HG03135 (cell line): ENCODE results near the gene LTBP1.

Experiments used
- ATAC-seq: cut with Tn5 transposase; IDR thresholded peaks from one replicate; pipeline ENCODE4 v1.9.1; 2021; ENCODE audit warnings: mild to moderate bottlenecking, moderate library complexity; ENCODE audit not compliant: unreplicated experiment

LTBP1 gene

DNA sequence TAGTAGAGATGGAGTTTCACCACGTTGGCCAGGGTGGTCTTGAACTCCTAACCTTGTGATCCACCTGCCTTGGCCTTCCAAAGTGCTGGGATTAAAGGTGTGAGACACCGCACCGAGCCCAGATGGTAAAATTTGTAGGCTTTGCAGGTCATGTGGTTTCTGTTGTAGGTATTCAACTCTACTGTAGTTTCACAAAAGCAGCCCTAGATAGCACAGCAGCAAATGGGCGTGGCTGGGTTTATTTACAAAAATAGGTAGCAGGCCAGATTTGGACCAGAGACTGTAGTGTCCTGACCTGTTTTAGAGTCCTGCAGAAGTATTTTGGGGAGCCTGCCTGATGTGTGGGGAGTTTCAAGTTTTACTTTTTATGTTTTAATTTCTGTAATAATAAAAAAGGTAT, 445.6 kb downstream of the LTBP1 start:
- ATAC-seq, result no peak

DNA sequence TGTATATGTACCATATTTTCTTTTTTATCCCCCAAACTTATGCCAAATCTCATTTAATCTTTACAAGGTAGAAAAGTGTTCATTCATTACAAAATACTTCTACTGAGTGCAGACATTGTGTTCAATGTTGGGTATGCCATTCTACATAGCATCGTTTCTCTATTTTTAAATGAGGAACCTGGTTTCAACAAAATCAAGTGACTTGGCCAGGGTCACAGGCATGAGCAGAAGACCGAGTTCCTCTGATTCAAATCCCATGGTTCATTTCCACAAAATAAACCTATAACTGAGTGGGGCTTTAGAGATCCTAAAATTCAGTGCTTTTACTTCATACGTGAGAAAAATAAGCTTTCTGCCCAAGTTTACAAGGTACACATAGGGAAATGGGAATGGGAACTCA, 448.3 kb downstream of the LTBP1 start:
- no peak for ATAC-seq

DNA sequence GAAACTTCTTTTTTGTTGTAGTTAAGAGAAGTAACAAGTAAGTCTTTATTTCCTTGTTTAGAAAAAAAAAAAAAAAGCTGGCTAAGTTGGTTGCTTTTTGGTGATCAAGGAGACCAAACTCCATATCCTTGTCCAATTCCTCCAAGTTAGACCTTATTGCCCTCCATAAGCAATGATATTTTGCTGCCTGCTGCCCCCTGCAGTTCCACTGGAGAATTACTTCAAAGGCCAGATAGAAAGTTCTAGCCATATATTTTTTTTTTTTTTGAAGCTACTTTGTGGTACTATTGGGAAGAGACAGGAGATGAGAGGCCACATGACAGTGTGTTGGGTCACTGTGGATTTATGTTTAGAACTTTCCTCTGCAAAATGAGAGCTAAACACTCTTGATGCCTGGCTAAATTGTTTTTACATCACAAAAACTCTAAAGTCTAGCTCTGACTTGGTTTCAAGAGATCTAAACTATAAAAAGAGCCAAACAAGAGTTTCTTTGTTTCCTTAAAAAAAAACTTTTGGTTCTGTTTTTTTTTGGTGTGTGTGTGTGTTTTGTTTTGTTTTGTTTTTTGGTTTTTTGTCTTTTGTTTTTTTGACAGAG, 449.0 kb downstream of the LTBP1 start:
- no peak for ATAC-seq

DNA sequence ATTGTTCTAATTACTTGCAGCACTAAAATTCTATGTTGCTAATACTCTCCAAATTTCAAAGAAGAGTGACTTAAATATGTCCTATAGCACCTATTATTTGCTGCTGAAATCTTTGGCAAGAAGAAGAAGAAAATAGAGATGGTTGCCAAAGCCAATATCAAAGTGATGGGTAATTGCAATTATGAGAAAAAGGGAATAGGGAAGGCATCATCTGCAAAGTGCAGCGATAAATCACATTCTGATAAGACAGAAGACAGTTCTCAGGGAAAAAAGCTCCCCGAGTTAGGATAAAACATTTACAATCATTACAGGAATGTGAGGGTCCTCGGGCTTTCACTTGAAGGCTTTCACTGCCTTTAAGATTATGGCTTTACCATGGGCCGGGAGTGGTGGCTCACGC, 457.6 kb downstream of the LTBP1 start:
- no peak for ATAC-seq

DNA sequence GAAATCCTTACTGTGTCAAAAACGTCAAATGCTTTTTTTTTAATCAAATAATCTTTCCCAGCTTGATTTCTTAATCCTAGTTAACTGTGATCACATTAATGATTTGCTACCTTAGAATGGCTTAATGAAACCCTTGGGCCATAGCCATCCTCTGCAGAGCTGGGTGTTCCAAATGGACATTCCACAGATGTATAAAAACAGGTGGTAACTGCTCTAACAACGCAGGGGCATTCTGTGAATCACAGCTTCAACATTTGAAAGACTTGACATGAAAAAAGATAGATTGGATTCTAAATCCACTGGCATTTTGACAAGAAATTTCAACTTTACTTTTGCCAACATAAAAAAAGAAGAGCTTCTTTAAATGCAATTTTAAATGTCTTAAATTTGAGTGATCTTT, 459.9 kb downstream of the LTBP1 start:
- ATAC-seq, result no peak

DNA sequence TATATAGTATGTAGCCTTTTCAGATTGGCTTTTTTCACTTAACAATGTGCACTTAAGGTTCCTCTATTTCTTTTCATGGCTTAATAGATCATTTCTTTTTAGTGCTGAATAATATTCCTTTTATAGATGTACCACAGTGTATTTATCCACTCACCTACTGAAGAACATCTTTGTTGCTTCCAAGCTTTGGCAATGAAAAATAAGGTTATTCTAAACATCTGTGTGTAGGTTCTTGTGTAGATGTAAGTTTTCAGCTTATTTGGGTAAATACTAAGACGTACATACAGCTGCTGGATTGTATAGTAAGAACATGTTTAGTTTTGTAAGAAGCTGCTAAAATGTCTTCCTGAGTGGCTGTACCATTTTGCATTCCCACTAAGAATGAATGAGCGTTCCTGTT, 461.4 kb downstream of the LTBP1 start:
- no peak for ATAC-seq

DNA sequence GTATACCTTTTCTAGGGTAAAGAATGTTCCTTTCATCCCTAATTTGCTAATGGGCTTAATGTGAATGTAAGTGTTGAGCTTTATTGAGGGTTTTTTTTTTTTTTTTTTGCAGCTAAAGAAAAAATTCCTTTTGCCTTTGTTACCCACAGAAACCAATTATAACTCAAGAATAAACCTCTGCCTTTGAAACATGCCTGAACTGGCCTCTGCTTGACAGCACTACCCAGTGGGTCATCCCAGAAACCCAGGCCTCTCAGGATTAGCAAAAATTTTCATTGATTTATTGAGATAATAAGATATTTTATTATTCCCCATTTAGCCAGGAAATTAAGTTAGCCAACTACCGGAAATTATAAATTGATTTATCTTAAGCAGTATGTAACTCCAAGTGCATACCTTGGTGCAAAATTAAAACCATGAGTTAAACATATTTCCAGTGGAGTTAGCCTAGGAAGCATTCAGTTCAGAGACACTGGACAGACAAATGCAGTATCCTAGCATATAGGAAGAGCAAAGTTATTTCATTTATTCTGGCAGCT, 462.7 kb downstream of the LTBP1 start:
- ATAC-seq, result no peak

DNA sequence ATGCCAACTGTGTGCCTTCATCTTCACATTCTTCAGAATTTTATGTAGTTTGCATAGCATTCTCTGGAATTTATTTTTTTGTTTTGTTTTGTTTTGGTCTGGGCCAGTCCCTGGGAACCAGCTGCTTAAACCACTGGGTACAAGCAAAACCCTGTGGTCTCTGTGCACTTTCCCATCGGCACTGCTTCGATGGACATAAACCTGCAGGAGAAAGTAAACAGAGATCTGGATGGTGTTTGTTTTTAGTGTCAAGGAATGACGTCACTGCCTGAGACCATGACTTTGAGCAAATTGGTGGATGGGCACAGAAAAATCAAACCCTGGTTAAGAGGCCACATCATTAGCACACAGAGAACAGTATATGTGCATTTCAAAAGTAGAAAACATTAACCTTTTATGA, 465.0 kb downstream of the LTBP1 start:
- ATAC-seq, result no peak

DNA sequence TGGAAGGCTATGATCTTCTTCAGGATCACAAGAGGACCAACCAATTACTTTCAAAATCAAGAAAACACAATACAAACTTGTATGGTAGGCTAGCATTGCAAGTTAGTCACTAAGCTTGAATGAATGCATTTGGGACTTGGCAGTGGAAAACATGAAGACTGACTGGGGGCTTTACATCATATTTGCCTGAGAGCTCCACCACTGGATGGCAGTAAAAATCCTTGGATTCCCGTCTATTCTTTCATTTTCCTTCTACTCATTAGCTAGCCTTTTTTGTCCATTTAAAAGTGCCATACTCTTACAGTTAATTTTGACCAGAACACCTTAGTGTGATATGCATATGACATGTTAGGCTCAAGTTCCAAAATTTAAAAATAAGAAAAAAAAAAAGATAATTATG, 466.2 kb downstream of the LTBP1 start:
- no peak for ATAC-seq

DNA sequence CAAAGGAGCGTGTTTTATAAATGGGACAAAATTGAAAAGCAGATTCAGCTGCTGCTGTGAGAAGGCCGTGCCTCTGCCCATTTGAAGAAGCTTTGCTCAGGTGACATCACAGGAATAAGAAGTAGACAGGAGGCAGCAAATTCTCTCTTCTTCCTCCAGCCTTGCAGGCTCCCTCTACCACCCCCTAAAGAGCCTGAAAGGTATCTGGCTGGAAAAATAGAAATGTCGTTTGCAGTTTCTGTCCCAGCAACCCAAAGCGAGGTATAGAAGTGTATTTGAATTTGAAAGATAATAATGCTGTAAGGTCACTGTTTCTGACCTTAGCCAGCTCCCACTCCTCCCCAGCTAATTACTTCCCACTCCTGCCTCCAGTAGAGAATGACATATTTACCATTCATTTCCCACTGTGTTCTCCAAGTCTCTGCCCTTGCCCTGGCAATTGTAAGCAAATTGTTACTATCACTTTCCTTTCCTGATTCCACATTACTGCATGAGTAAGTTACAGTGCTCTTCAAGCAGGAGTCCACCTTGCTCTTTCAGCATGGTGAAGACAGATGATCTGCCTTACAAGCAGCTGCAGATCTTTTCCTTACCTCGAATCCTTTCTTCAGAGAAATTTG, 472.9 kb downstream of the LTBP1 start:
- ATAC-seq, result no peak

DNA sequence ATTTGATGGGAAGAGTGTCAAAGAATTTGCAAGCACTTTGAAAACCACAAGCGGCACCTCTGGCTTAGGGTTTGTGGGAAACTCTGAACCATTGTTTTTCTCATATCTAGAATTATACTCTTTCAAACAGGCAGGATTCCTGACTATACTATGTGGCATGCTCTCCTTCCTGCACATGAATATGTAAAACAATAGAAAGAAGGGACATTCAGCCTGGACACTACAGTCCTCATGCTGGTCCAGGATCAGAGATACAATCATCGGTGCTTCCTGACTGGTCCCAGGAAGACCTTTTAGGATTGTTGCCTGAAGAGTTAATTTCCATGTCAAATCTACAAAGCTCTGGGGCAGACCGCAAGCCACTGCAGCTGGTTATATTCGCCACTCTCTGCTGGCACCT, 474.0 kb downstream of the LTBP1 start:
- ATAC-seq, result no peak

DNA sequence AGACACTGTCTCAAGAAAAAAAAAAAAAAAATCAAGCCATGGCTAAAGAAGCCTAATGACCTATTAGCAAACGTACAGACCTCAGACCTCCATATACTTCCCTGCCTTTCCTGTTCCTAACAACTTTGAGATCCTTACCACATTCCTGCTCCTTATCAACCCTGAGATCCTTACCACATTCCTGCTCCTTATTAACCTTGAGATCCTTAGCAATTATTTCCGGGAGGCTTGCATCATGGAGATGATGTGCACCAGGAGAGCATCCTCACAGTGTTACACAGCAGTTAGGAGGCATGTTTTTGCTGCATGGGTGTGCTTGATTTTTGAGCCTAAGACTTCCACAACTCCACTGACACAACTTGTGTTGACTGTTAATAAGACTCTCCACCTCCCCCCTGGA, 475.1 kb downstream of the LTBP1 start:
- ATAC-seq, result no peak

DNA sequence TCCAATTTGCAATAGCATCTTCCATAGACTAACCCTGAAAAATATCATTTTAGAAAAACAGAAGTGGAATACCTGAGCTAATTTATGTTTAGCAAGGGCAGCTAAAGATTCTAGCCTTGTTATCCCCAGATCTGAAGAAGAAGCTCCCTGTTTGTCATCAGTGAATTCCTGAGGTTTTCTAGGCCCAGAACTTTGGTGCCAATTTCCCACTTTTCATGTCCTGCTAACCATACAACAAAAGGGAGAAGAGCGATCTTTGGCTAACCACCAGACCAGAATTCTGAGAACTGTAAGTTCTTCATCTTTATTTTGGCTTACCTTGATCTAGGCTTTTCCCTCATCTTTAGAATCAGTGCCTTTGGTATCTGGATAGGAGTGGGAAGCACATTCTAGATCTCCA, 478.4 kb downstream of the LTBP1 start:
- ATAC-seq, result no peak

DNA sequence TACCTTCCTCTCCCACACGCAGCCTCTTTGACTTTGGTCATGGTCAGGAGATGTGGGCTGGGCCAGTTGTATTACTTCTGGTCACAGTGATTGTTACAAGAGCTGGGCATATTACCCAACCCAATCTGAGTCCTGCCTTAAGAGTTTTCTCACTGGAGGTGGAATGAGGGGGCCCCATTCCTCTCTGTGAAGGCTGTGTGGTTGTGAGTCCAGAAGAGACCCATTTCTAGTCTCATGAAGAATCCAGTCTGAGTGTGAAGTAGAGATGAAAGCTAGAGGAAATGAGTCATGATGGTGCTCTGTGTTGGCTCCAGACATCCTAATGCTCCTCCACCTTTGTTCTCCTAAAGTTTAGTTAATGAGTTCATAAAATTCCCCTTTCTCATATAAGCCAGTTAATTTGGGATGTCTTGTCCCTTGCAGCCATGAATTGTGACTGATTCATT, 478.9 kb downstream of the LTBP1 start:
- no peak for ATAC-seq

DNA sequence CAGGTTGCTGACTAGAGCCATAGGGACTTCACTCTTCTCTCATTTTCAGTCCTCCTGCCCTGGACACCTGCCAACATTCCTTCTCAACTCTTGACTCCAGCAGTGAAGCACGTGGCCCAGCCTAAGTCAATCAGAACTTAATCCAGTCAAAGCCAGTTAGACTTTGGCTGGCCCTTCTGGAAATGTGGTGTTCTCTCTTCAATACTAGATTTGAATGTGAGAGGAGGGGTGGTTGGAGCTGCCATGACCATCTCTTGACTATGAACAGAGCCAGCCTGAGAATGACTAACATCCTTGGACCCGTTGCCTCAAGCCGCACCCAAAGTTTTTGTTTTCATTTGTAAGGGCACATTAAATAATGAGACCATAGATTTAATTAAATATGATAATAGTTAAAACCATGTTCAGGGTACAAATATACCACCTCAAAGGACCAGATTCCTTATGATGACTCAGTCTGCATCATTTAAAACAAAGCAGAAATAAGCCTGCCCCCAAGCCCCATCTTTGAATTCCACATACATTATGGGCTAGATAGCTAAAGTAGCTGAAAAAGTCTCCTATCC, 480.0 kb downstream of the LTBP1 start:
- ATAC-seq, result no peak

DNA sequence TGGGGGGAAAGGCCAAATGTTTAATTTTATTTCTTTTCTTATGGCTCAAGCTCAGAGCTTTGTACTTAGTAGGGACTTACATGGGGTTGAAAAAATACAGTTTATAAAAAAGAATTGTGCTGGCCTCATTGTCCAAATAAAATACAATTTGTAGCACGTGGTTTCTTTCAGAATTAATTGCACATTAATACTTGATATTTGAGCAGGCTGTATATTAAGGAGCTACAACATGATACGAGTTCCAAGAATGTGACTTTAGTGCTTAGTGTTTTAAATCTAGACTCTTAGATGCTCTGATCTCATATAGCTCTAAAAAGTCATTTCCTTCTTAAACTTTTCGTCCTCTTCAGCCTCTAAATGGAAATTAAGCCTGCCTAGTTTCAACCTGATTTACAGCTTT, 483.3 kb downstream of the LTBP1 start:
- ATAC-seq, result no peak

DNA sequence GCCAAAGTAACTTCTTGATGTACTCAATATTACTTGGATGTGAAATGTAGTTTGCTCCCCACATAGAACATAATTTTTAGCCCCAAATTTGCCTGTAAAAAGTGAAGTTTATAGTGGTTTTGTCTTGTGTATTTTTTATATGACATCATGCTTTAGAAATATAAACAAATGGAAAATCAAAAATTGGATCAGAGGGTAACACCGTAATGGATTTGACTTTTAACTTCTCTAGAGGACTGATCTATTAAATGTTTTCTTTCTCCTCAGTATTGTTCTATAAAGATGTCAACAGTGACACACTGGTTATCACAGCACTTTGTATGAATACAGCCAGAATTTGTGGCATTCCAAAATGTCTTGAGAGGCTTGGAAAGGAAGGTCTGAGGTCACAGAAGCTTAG, 484.1 kb downstream of the LTBP1 start:
- no peak for ATAC-seq

DNA sequence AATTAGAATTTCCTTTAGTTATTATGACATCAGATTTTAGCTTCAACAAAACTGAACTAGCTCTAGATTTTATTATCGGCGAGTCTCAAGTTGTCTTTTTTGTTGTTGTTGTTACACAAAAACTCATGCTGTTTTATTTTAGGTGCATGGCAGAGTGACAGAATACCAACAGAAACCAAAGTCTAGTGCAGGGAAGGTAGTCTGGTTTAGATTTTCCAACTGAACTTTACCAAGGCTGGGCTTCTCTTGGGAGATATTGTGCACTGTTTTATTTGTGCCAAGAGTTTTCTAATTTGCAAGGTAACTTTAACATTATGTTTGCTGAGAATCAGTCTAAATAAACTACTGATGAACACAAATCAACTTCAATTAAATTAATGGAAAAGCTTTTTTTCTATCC, 486.1 kb downstream of the LTBP1 start:
- no peak for ATAC-seq

DNA sequence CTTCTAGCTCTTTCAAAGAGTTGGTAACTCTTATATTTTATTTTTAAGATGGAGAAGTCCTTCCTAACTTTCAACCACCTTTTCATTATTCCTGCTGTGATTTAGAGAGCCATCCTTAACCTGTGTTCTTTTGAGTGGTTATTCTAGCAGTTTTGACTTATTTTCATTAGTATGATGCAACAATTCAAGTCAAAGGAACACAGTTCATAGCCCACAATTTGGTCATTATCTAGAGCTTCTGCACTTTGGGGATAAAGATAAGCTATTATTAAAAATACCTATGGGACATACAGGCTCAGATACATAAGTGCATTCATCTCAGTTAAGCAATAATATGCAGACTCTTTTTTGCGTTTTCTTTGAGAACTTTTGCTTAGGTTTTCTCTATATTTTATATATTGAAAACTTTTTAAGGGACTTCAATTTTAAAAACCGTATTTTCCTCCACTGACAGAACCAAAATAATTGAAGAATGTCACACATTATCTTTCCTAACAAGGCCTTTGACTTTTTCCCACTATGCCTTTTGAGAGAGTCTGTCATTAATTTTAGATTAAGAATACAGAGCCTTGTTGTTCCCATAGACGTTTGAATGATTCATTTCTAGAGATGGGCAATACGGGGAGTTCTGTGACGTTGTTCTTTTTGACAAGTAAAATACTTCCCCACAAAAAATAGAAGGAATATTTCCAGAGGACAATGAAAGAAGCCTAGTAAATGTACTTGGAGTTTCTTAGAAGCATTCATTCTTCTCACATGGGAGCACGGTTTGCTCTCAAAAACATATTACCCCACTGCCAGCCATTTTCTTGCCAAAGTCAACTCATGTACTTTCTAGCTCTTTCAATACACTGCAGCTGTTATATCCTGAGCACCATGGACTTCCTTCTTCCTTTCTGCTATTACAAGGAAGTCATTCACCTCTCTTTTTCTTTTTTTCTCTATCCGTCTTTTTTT, 486.8 kb downstream of the LTBP1 start:
- no peak for ATAC-seq

DNA sequence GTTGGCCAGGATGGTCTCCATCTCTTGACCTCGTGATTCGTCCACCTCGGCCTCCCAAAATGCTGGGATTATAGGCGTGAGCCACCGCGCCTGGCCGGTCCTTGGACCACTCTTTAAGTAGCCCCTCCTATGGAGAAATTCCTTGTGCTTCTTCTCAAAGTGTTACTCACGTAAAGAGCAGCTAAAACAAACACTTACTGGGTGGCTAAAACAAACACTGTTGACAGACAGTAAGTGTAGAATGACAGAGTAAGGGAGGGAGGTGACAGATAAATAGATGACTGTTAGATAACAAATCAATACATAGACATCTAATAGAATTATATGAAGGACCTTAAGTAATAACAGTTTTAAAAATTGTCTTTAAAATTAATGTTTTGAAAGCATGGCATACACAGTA, 488.8 kb downstream of the LTBP1 start:
- no peak for ATAC-seq

DNA sequence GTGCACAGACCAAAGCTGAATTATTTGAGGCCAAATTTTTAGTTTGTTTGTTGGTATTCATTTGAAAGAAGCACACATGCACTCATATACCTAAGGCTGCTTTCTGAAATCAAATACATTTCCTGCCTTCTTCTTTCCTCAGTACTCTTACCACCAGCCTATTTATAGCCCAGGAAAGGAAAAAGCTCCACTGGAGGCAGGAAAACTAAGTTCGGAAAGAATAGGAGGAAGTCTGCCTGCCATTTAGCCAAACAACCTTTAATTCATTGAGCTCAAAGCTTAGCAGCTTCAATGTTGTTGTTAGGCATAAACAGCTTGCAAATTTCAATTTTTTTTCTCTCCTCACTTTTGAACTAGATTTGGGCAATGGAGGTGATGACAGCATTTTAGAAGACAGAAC, 489.3 kb downstream of the LTBP1 start:
- ATAC-seq, result no peak
